ENCODE data around the gene VAV2. TPM values are rescaled to one million over a fixed set of nuclear protein-coding genes. Genes with fewer than 3 reads are reported as not detected.

The VAV2 gene
- total RNA-seq, 1 experiment from 2014 or later = 9.7 TPM

DNA sequence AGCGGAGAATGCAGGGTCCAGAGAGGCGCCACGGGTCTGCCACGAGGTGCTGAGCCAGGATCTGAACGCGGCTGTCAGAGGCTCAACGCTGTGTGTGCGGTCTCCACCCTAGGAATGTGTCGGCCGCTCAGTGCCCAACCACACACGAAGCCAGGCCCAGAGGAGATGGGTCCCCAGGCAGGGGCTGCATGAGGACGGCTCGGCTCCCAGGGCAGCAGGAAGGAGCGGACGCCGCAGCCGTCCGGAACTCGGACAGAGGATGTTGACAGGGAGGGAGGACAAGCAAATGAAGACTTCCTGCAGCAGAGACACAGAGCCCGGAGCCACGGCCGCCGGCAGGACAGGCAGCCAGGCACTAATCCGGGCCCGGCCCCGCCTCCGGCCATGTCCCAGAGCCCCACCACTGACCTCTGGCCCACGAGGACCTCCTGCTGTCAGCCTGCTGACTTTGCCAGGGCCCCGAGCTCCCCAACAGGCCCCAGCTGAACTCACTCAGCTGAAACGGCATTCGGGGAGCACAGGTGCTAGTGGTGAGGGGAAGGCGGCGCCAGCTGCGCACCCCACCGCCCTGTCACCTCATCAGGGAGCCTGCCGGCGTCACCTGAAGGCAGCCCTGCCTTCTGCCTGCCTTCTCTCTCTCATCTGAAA is 12.7 kb downstream of the VAV2 start:
- no peaks in the 10 kb centered on the region for H3K9me3 ChIP-seq (ENCODE audit: low read length)
- no peaks in the 10 kb centered on the region for H3K36me3 ChIP-seq (ENCODE audit: low read depth, low read length)
- H4K20me1 ChIP-seq (ENCODE audit: low read length) = peaks cover 5% of the 10 kb centered on the region; the same call in 1 of the 2 replicates
- peaks cover 88% of the 10 kb centered on the region for H3K79me2 ChIP-seq (ENCODE audit: low read length)
- BruUV-seq (replicated peaks) = no TSS peak
- no peak overlapping the region for H3K9ac ChIP-seq (ENCODE audit: low read length)
- no peak overlapping the region for H2AFZ ChIP-seq (ENCODE audit: low read length)
- H3K4me1 ChIP-seq (ENCODE audit: insufficient read depth, low read length) = no peaks in the 10 kb centered on the region
- TF ChIP-seq, protein P1, sequence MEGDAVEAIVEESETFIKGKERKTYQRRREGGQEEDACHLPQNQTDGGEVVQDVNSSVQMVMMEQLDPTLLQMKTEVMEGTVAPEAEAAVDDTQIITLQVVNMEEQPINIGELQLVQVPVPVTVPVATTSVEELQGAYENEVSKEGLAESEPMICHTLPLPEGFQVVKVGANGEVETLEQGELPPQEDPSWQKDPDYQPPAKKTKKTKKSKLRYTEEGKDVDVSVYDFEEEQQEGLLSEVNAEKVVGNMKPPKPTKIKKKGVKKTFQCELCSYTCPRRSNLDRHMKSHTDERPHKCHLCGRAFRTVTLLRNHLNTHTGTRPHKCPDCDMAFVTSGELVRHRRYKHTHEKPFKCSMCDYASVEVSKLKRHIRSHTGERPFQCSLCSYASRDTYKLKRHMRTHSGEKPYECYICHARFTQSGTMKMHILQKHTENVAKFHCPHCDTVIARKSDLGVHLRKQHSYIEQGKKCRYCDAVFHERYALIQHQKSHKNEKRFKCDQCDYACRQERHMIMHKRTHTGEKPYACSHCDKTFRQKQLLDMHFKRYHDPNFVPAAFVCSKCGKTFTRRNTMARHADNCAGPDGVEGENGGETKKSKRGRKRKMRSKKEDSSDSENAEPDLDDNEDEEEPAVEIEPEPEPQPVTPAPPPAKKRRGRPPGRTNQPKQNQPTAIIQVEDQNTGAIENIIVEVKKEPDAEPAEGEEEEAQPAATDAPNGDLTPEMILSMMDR (conservative IDR thresholded peaks at IDR 0.05; ENCODE audit: low read depth, low read length) = no peak
- TF ChIP-seq EZH2 (IDR thresholded peaks at IDR 0.05; ENCODE audit: low read length, unreplicated experiment) (no peak), EZH2phosphoT487 (IDR thresholded peaks at IDR 0.05; ENCODE audit: borderline replicate concordance, low read length) (no peak)
- ChIA-PET CTCF (no interaction called here), POLR2A (ENCODE audit: unreplicated experiment) (no interaction called here)
- H3F3A ChIP-seq (ENCODE audit: low read length, unreplicated experiment) = no peaks in the 10 kb centered on the region
- no peaks in the 10 kb centered on the region for H3K27me3 ChIP-seq (ENCODE audit: low read length)
- H3K9me2 ChIP-seq (replicated peaks; ENCODE audit: low read length) = no peaks in the 10 kb centered on the region
- H3K27ac ChIP-seq (ENCODE audit: low read length) = no peak overlapping the region
- no peak overlapping the region for H3K4me2 ChIP-seq (ENCODE audit: low read length)
- ATAC-seq (no peak), DNase-seq (no peak)
- intact Hi-C loops (cut with micrococcal nuclease) = no loop called here
- H3K4me3 ChIP-seq (ENCODE audit: low read length) = no peak overlapping the region

DNA sequence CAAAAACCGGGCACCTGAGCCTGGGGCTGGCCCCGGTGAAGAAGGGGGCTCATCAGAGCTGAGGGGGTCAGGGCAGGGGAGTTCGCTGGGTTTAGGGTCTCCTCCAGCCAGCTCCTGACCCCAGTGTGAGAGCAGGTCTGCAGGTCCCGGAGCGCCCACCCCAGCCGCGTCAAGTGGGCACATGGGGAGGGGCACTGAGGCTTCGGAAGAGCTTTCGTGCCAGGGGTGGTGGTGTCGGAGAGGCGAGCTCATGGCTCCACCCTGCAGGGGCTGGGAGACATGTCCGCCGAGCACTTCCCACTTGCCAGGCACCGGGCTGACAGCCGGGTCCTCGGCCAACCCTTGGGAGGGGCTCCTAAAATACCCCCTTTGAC is 13.2 kb downstream of the VAV2 start:
- no peaks in the 10 kb centered on the region for H3F3A ChIP-seq (ENCODE audit: low read length, unreplicated experiment)
- BruUV-seq (replicated peaks) = no TSS peak
- POLR2A ChIA-PET (ENCODE audit: unreplicated experiment) = no interaction called here
- intact Hi-C loops (cut with micrococcal nuclease) = no loop called here
- ATAC-seq = no peak
- no peak overlapping the region for H2AFZ ChIP-seq (ENCODE audit: low read length)
- no peaks in the 10 kb centered on the region for H3K9me2 ChIP-seq (replicated peaks; ENCODE audit: low read length)
- DNase-seq = no peak
- H3K4me3 ChIP-seq (ENCODE audit: low read length) = no peak overlapping the region
- H3K79me2 ChIP-seq (ENCODE audit: low read length) = peaks cover 88% of the 10 kb centered on the region
- H3K36me3 ChIP-seq (ENCODE audit: low read depth, low read length) = no peaks in the 10 kb centered on the region
- H3K4me2 ChIP-seq (ENCODE audit: low read length) = no peak overlapping the region
- peaks cover 9% of the 10 kb centered on the region; the same call in 1 of the 2 replicates for H4K20me1 ChIP-seq (ENCODE audit: low read length)
- H3K4me1 ChIP-seq (ENCODE audit: insufficient read depth, low read length) = no peaks in the 10 kb centered on the region
- no peaks in the 10 kb centered on the region for H3K9me3 ChIP-seq (ENCODE audit: low read length)
- no peaks in the 10 kb centered on the region for H3K27me3 ChIP-seq (ENCODE audit: low read length)
- CTCF ChIA-PET = no interaction called here
- H3K27ac ChIP-seq (ENCODE audit: low read length) = no peak overlapping the region
- no peak overlapping the region for H3K9ac ChIP-seq (ENCODE audit: low read length)
- TF ChIP-seq EZH2phosphoT487 (IDR thresholded peaks at IDR 0.05; ENCODE audit: borderline replicate concordance, low read length) (no peak), EZH2 (IDR thresholded peaks at IDR 0.05; ENCODE audit: low read length, unreplicated experiment) (no peak)
- TF ChIP-seq, protein P1 (conservative IDR thresholded peaks at IDR 0.05; ENCODE audit: low read depth, low read length) = no peak

DNA sequence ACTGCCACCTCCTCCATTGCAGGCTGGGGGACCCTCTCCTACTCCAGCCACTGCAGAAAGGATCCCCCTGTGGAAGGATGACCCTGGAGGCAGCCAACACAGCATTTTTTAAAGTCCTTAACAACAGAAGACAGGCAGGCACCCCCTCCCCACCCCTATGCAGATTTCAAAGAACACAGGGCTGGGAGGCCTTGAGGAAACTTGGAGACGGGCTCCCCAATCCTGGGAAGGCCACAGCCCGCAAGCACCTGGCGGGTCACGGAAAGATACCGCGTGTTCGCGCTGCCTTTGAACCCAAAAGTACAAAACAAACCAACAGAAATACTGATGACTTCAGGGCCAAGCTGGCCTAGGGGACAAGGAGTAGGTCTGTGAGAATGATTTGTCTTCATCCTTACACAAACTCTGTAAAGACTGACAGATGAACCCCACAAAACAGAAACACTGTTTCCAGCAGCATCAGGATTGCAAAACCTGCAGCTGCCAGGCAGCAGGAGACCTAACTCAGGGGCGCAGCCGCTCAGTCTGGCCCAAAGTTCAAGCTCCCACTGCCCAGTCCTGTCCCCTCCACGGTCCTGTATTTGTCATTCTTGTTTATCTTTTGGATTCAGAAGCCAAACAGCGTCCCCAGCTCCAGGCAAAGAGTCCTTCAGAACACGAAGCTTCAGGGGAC is 13.8 kb downstream of the VAV2 start:
- H3K27ac ChIP-seq (ENCODE audit: low read length) = no peak overlapping the region
- TF ChIP-seq EZH2 (IDR thresholded peaks at IDR 0.05; ENCODE audit: low read length, unreplicated experiment) (no peak), EZH2phosphoT487 (IDR thresholded peaks at IDR 0.05; ENCODE audit: borderline replicate concordance, low read length) (no peak)
- TF ChIP-seq, protein P1 (conservative IDR thresholded peaks at IDR 0.05; ENCODE audit: low read depth, low read length) = no peak
- no peak overlapping the region for H3K4me2 ChIP-seq (ENCODE audit: low read length)
- H3K9me3 ChIP-seq (ENCODE audit: low read length) = no peaks in the 10 kb centered on the region
- ChIA-PET POLR2A (ENCODE audit: unreplicated experiment) (no interaction called here), CTCF (no interaction called here)
- H3K4me1 ChIP-seq (ENCODE audit: insufficient read depth, low read length) = no peaks in the 10 kb centered on the region
- H3K79me2 ChIP-seq (ENCODE audit: low read length) = peaks cover 91% of the 10 kb centered on the region
- BruUV-seq (replicated peaks) = no TSS peak
- no peaks in the 10 kb centered on the region for H3K36me3 ChIP-seq (ENCODE audit: low read depth, low read length)
- peaks cover 9% of the 10 kb centered on the region; the same call in 1 of the 2 replicates for H4K20me1 ChIP-seq (ENCODE audit: low read length)
- ATAC-seq (no peak), DNase-seq (no peak)
- H3K4me3 ChIP-seq (ENCODE audit: low read length) = no peak overlapping the region
- no peak overlapping the region for H2AFZ ChIP-seq (ENCODE audit: low read length)
- no peaks in the 10 kb centered on the region for H3K9me2 ChIP-seq (replicated peaks; ENCODE audit: low read length)
- no peak overlapping the region for H3K9ac ChIP-seq (ENCODE audit: low read length)
- intact Hi-C loops (cut with micrococcal nuclease) = no loop called here
- H3K27me3 ChIP-seq (ENCODE audit: low read length) = no peaks in the 10 kb centered on the region
- no peaks in the 10 kb centered on the region for H3F3A ChIP-seq (ENCODE audit: low read length, unreplicated experiment)
